T-helper 22 cell (primary cell): Measurements from ENCODE around the gene OCIAD1.

Experiments used
- DNase-seq: peaks from one replicate; pipeline ENCODE4 v3.0.0-alpha.2; 2020; ENCODE audit warnings: low read depth

OCIAD1 gene

DNA sequence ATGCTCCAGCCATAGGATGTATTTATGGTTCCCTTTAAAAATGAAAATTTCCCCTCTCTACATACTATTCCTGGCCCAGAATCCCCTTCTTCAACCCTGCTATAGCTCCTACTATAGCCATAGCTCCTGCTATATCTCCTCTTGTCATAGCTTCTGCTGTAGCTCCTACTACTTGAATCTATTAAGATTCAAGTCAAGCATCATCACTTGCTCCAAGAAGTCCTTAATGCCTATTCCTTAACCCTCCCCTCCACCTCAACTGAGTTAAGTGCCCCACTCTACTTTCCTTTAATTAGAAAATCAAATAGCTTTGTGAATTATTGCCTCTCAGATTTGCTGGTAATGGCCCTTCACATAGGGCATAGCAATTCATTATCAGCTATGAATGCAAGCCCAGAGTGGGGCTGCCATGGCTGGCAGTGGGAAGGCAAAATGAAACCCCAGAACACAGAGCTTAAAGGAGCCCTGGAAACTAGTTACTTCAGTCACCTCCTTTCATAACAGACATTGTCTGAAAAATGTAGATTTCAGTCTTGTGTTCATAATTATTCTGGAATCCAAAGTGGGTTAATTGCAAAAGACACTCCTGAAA, 60.2 kb downstream of the OCIAD1 start:
- no peak for DNase-seq

- no peak for DNase-seq
These were observed 66.0 kb downstream of the OCIAD1 start for GRCh38 chr4:48896845-48897244.

- DNase-seq = no peak
These were observed 68.0 kb downstream of the OCIAD1 start for GRCh38 chr4:48898733-48899431.

DNA sequence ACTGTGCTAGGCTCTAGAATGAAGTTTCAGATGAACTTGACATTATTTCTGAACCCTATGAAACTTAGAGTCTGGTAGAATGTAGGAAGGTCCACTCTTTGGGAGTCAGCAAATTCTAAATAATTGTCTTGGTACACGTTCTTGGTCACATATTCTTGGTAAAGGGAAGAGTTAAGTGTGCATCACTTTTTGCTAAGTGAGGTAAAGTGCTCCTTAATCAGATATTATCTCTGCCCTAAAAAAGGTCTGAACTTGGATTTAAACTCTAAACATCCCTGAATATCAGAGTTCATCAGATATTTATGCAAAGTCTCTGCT, 68.5 kb downstream of the OCIAD1 start:
- DNase-seq = no peak

DNA sequence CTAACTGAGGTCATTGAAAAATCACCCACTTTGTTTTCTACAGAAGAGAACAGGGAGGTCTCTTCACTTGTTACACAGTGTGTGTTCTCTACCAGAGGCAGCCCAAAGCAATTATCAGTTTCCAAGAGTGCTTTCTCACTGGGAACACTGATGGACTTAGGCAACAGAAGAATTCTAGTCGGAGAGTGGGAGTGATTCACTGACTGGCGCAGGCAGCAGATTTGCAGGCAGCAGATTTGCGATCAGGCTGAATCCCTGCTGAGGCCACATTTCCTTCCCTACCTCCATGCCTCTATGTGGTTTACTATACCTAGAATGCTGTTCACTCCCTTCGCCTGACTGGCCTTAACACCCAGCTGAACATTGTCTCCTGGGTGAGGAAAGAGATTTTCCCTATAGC, 69.1 kb downstream of the OCIAD1 start:
- DNase-seq = no peak

- DNase-seq = no peak
These were observed 70.3 kb downstream of the OCIAD1 start for GRCh38 chr4:48901196-48901595.

DNA sequence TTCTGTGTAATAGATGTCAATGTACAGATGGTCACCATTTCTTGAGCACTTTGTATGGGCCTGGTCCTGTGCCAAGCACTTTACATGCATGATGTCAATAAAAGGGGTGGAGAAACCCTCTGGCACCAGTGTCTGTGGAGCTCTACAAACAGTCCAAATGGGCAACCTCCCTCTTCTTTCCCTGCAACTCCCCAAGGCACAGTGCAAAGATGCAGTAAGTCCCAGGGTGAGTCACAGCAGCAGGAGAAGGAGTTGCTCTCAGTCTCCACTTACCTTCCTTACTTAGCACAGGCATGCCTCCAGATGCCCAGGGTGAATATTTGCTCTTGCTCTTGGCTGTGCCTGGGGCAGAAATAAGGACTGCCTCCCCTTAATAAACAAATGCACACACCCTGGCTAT, 71.4 kb downstream of the OCIAD1 start:
- DNase-seq = no peak

DNA sequence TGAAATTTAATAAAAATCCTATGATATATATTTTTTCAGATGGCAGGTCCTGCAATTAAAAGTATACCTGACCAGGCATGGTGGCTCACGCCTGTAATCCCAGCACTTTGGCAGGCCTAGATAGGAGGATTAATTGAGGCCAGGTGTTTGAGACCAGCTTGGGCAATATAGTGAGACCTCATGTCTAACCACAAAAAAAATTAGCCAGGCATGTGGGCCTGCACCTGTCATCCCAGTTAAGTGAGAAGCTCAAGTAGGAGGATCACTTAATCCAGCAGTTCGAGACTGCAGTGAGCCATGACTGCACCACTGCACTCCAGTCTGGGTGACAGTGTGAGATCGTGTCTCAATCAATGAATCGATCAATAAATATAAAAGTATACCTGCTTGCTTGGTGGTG, 73.2 kb downstream of the OCIAD1 start:
- DNase-seq = no peak

- no peak for DNase-seq
These were observed 73.8 kb downstream of the OCIAD1 start for GRCh38 chr4:48904541-48905142.

DNA sequence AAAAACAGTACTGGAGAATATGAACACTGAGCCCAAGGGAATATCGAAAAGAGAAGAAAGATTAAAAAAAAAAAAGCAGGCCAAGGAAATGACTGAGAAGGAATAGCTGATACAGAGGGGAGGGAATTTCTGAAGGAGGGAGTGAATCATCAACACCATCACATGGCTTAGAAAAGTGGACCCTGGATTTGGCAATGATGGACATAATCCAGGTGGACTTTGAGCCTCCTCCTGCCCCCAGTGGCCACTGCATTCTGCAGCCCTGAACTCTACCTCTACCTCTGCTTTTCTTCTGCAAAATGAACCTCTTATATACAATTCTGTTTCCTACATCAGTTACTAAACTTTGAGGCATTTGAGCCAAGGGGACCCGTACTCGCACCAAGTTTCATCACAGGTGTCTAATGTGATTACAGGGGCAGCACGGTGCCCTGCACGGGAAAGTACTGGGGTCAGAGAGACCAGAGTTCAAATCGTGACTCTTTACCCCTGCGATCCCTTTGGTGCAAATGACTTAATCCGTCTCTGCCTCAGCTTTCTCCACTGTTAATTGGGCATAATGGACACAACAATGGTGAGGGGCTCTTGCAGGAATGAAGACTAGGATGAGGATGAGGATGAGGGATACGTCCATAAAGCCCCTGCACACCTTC, 74.6 kb downstream of the OCIAD1 start:
- DNase-seq = no peak

- DNase-seq = peak; percentile 74
These were observed 75.6 kb downstream of the OCIAD1 start, which contains the start of gene OCIAD2 for GRCh38 chr4:48906206-48907173. OCIAD2 (minus strand) TSS chr4:48906774; CDS start chr4:48904549, 2,225 bp downstream.

DNA sequence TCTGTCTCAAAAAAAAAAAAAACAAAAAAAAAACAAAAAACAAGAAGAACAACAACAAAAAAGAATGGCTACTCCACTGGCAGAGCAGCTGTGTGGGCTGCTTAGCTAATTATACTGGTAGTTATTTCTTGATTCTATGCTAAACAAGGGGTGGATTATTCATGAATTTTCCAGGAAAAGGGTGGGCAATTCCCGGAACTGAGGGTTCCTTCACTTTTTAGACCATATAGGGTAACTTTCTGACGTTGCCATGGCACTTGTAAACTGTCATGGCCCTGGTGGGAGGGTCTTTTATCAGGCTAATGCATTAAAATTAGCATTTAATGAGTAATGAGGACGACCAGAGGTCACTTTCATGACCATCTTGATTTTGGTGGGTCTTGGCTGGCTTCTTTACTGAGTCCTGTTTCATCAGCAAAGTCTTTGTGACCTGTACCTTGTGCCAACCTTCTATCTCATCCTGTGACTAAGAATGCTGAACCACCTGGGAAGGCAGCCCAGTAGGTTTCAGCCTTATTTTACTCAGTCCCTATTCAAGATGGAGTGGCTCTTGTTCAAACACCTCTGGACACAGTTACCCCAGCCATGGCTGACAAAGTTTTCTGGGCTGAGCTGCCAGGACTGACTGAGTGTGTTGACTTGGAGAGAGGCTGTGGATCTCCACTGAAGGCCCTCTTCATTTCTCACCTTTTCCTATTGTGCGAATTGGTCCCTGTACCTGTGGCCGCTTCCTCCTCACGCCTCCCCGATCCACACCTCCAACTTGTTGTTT, 77.0 kb downstream of the OCIAD1 start:
- DNase-seq = no peak

- no peak for DNase-seq
These were observed 77.8 kb downstream of the OCIAD1 start for GRCh38 chr4:48908687-48909086.

GRCh38 chr4:48909697-48910096, 78.8 kb downstream of the OCIAD1 start:
- DNase-seq = no peak

DNA sequence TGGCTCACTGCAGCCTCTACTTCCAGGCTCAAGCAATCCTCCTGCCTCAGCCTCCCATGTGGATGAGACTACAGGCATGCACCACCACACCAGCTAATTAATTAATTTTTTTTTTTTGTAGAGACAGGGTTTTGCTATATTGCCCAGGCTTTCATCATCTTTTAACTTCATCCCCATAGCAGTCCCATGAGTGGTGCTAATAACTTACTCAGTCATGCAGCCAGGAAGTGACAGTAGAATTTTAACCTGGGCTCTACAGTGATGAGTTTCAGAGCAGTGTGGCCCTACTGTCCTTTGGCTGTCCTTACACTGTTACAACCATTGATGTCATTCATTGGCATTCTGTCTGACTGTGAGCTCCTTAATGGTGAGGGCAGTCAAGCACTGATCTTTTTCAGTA, 79.6 kb downstream of the OCIAD1 start:
- DNase-seq = no peak
